ENCODE results near the gene HES4. TPM values are rescaled to one million over a fixed set of nuclear protein-coding genes. Genes with fewer than 3 reads are reported as not detected.

HES4 gene
- total and polyA plus RNA-seq, 10 of the 15 experiments (the other 5 are each of a cell fraction or from before 2014, with no cell fraction given): 0.44 to 1.7 (median 0.85) TPM; not detected in 5

- RAD21 ChIA-PET (ENCODE audit: unreplicated experiment): no interaction called here
- 93% methylated on average over 17 of the region's 27 CpGs for WGBS (ENCODE audit: insufficient coverage, insufficient replicate concordance, low lambda C conversion rate, missing lambda C conversion rate)
Observed at GRCh38 chr1:1043411-1043810, 43.5 kb upstream of the HES4 start.

More at GRCh38 chr1:1043411-1043810, 43.5 kb upstream of the HES4 start:
- ChIA-PET POLR2A (no interaction called here), CTCF (no interaction called here), SMC1A (ENCODE audit: uncharacterized antibody, unreplicated experiment) (no interaction called here)
- TF ChIP-seq RCOR1 (conservative IDR thresholded peaks at IDR 0.05; ENCODE audit: low read depth, low read length) (no peak), SMARCA5 (IDR thresholded peaks at IDR 0.05) (no peak), SMAD5 (IDR thresholded peaks at IDR 0.05; ENCODE audit: low read depth) (no peak), TCF3 (IDR thresholded peaks at IDR 0.05; ENCODE audit: borderline replicate concordance, insufficient read depth, low read depth, low read length) (no peak), CHD2 (IDR thresholded peaks at IDR 0.05; ENCODE audit: borderline replicate concordance, low read depth, low read length) (no peak), KLF5 (IDR thresholded peaks at IDR 0.05; ENCODE audit: partially characterized antibody) (no peak), IKZF1 (conservative IDR thresholded peaks at IDR 0.05) (no peak), ZSCAN29 (IDR thresholded peaks at IDR 0.05) (no peak), CHD1 (IDR thresholded peaks at IDR 0.05; ENCODE audit: low read depth, low read length) (no peak), TBL1XR1 (IDR thresholded peaks at IDR 0.05; ENCODE audit: low read depth, low read length) (no peak), CREM (IDR thresholded peaks at IDR 0.05; ENCODE audit: low read depth) (no peak), ETV6 (conservative IDR thresholded peaks at IDR 0.05 in 1 of 2, IDR thresholded peaks at IDR 0.05 in 1 of 2; ENCODE audit: borderline replicate concordance in 1 of 2, low read depth in 1 of 2) (no peak), PKNOX1 (IDR thresholded peaks at IDR 0.05) (no peak), HSF1 (IDR thresholded peaks at IDR 0.05; ENCODE audit: low read depth, low read length) (no peak), ZNF592 (IDR thresholded peaks at IDR 0.05) (no peak), BHLHE40 (IDR thresholded peaks at IDR 0.05; ENCODE audit: borderline replicate concordance in 1 of 2, low read depth in 2 of 2, low read length in 1 of 2) (no peak), POLR2AphosphoS5 (IDR thresholded peaks at IDR 0.05; ENCODE audit: low read length) (no peak), TCF7 (IDR thresholded peaks at IDR 0.05; ENCODE audit: borderline replicate concordance) (no peak), YY1 (IDR thresholded peaks at IDR 0.05; ENCODE audit: low read depth, low read length) (no peak), IRF4 (IDR thresholded peaks at IDR 0.05; ENCODE audit: low read depth, low read length) (no peak)
- Histone ChIP-seq H3K27ac (ENCODE audit: control insufficient read depth, insufficient read depth) (no peak overlapping the region), H3K4me2 (ENCODE audit: control insufficient read depth, insufficient read depth) (no peak overlapping the region), H4K20me1 (ENCODE audit: control insufficient read depth, insufficient read depth) (no peaks in the 10 kb centered on the region), H3K4me3 (no peak overlapping the region), H3K36me3 (ENCODE audit: control insufficient read depth in 2 of 2, insufficient read depth in 2 of 2, low read length in 1 of 2) (peaks cover 0 to 20% of the 10 kb centered on the region in 2 experiments; a peak in 3 of 4 replicates), H3K79me2 (ENCODE audit: control insufficient read depth, insufficient read depth, low read length) (no peaks in the 10 kb centered on the region), H3K27me3 (replicated peaks in 1 of 2; ENCODE audit: control insufficient read depth in 2 of 2, insufficient read depth in 2 of 2, low read length in 1 of 2) (no peaks in the 10 kb centered on the region), H3K9ac (ENCODE audit: control insufficient read depth, insufficient read depth, low read length) (no peak overlapping the region), H3K9me3 (replicated peaks; ENCODE audit: control insufficient read depth, insufficient read depth, low read length) (no peaks in the 10 kb centered on the region), H3K4me1 (ENCODE audit: control insufficient read depth, insufficient read depth, low read length) (peaks cover 19% of the 10 kb centered on the region), H2AFZ (ENCODE audit: control insufficient read depth, low read depth, low read length) (no peak overlapping the region)
- in situ Hi-C loops (cut with MboI): no loop called here
- no peak for ATAC-seq
- DNase-seq (ENCODE audit: low read depth, low spot score): no peak
- BruUV-seq (replicated peaks): no TSS peak
- no peak for FAIRE-seq
- intact Hi-C loops (cut with micrococcal nuclease; ENCODE audit: unreplicated experiment): no loop called here

All from GM12878 (cell line).